ENCODE measurements around the gene PGM2.

Gene PGM2

DNA sequence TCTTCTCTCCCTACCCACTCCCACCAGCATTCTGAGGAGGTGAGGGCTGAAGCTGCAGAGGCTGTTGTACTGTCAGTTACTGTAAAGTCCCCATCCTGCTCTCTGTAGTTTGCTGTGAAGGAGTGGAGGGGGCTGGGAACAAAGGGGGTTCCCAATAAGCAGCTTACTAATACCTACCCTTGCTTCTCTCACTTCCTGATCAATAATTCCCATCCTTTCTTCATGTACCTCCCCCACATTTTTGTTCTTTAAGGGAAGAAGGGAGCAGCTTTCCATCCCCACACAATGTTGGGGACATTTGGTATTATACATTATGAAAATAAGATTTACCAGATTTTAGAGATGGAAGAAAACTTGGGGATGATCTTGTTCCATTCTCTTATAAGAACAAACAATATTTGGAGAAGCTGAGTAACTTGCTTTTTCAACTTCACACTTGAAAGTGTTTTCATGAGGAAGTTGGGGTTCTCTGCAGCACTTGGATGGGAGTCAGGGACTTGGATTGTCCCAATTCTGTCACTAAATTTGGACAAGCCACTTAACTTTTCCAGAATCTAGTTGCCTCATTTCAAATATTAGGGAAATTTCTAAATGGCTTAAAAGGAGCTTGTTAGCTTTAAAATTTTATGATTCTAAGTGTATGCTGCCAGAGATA, 69.8 kb downstream of the PGM2 start:
- no peak overlapping the region for H3K4me3 ChIP-seq (ENCODE audit: low read depth, low read length)

DNA sequence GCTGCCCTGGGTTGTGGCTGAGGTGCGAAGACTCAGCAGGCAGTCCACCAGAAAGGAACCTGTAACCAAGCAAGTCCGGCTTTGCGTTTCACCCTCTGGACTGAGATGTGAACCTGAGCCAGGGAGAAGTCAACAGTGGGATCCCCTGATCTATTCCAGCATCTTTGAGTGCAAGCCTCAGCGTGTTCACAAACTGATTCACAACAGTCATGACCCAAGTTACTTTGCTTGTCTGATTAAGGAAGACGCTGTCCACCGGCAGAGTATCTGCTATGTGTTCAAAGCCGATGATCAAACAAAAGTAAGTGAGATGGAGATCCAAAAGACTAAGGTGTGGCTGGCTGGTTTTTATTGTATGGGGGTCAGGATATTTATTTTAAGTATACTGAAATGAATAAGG, 75.7 kb downstream of the PGM2 start:
- no peak overlapping the region for H3K4me3 ChIP-seq (ENCODE audit: low read depth, low read length)

GRCh38 chr4:37902738-37903693, 76.5 kb downstream of the PGM2 start:
- no peak overlapping the region for H3K4me3 ChIP-seq (ENCODE audit: low read depth, low read length)

GRCh38 chr4:37903901-37904300, 77.4 kb downstream of the PGM2 start:
- no peak overlapping the region for H3K4me3 ChIP-seq (ENCODE audit: low read depth, low read length)

DNA sequence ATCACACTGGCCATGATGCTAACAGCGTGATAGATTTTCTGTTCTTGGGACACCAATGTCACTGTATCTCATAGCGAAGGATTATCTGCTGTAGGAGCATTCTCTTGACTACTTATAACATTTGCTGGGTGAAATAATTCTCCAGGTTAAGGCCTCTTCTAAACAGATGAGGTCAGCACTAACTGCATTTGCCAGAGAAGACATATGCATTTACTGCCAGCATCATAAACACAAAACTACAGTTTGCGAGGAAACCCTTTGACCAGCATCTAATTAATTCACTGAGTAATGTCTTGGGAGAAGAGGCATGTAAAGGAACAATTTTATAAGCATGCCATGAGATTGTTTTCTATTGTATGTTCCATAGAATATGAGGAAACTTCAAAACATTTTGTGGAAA, 78.3 kb downstream of the PGM2 start:
- H3K4me3 ChIP-seq (ENCODE audit: low read depth, low read length): no peak overlapping the region

GRCh38 chr4:37905533-37906169, 79.2 kb downstream of the PGM2 start:
- H3K4me3 ChIP-seq (ENCODE audit: low read depth, low read length): no peak overlapping the region

DNA sequence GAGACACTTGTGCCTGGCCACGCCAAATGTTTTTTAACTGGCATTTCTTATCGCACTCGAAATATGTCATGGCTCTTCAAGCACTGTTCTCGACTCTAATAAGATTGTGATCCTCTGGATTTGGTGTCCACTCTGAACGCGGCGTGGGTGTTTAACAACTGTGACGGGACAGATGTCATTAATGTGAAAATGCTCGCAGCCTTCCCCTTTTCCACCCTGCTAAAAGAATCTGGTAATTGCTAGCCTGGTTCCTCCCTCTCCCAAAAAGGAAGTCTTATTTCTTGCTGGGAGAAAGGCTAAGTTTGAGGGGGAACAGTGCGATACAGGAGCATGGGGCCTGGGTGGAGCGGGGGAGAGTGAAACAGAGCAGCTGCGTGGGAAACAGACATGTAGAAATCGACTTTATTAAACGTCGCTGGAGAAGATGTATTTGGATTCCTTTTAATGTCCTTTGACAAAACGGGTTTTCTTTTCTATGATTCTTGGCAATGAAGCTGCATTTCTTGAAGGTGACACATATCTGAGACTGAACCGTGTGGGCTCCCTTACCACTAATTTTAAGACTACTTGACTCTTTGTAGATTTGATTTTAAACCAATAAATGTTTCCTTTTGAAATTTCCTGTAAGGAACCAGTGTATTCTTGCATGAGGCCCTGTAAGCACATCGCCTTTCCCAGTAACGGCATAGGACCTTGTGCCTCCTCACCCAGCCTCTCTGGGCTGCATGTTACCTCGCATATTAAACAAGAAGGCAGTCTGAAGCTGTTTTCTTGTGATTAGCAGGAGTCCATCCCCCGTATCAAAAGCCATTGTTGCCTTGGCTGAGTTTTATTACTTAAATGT, 82.2 kb downstream of the PGM2 start:
- H3K4me3 ChIP-seq (ENCODE audit: low read depth, low read length): no peak overlapping the region

- no peak overlapping the region for H3K4me3 ChIP-seq (ENCODE audit: low read depth, low read length)
Measured at GRCh38 chr4:37909332-37910090, 83.0 kb downstream of the PGM2 start.

DNA sequence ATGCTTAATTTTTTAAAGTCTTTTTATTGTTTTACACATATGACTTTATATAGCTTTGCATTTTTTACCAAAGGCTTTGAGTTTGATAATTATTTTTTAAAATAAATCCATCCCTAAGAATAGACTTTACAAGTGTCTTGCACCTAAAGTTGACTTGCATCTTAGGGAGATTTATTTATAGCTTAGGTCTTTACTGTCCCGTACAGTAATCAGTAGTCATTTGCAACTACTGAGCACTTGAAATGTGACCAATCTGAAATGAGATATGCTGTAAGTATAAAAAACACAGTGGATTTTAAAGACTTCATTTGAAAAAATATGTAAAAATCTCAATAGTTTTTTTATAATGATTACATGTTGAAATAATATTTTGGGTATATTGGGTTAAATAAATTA, 83.6 kb downstream of the PGM2 start:
- no peak overlapping the region for H3K4me3 ChIP-seq (ENCODE audit: low read depth, low read length)

Measured in iPS-11a (cell line).